Islet of Langerhans (tissue), 1 donor: ENCODE results near the gene MESP2.

Source experiments
- FAIRE-seq: peaks from one replicate; lab custom pipeline; 2011; peaks lifted over from hg19 to GRCh38; lab: Jason Lieb, UNC

The MESP2 gene

GRCh38 chr15:89755701-89756100 lies 20.4 kb upstream of the MESP2 start:
- no peak for FAIRE-seq

- FAIRE-seq, result no peak
Observed at GRCh38 chr15:89756897-89757296, 19.2 kb upstream of the MESP2 start.

GRCh38 chr15:89758283-89758682 lies 17.8 kb upstream of the MESP2 start:
- no peak for FAIRE-seq

GRCh38 chr15:89758981-89759380 lies 17.2 kb upstream of the MESP2 start:
- FAIRE-seq, result no peak

- no peak for FAIRE-seq
Observed at GRCh38 chr15:89759835-89760234, 16.3 kb upstream of the MESP2 start.

- no peak for FAIRE-seq
Observed at GRCh38 chr15:89760303-89761008, 15.7 kb upstream of the MESP2 start.

- no peak for FAIRE-seq
Observed at GRCh38 chr15:89761009-89761831, 14.9 kb upstream of the MESP2 start.

- no peak for FAIRE-seq
Observed at GRCh38 chr15:89761929-89762328, 14.2 kb upstream of the MESP2 start.

- FAIRE-seq, result no peak
Observed at GRCh38 chr15:89765694-89766093, 10.4 kb upstream of the MESP2 start.

GRCh38 chr15:89766357-89767311 lies 9.5 kb upstream of the MESP2 start:
- no peak for FAIRE-seq

- no peak for FAIRE-seq
Observed at GRCh38 chr15:89767411-89767915, 8.7 kb upstream of the MESP2 start.

GRCh38 chr15:89768071-89768500 lies 8.0 kb upstream of the MESP2 start:
- no peak for FAIRE-seq

- FAIRE-seq, result no peak
Observed at GRCh38 chr15:89769366-89769765, 6.8 kb upstream of the MESP2 start.

GRCh38 chr15:89770041-89770440 lies 6.1 kb upstream of the MESP2 start:
- FAIRE-seq, result no peak

GRCh38 chr15:89772932-89773583 lies 3.1 kb upstream of the MESP2 start:
- FAIRE-seq, result no peak

- FAIRE-seq, result no peak
Observed at GRCh38 chr15:89774492-89774891, 1.6 kb upstream of the MESP2 start.

GRCh38 chr15:89775815-89776214 lies 317 bp upstream of the MESP2 start:
- no peak for FAIRE-seq

GRCh38 chr15:89777073-89777751 lies 1.1 kb downstream of the MESP2 start:
- no peak for FAIRE-seq

GRCh38 chr15:89777782-89778380 lies 1.7 kb downstream of the MESP2 start:
- no peak for FAIRE-seq

GRCh38 chr15:89778861-89779260 lies 2.7 kb downstream of the MESP2 start:
- FAIRE-seq, result no peak

GRCh38 chr15:89780601-89781000 lies 4.5 kb downstream of the MESP2 start:
- no peak for FAIRE-seq
